GM12878 (cell line): ENCODE data around the gene SUSD1. TPM values are rescaled to one million over a fixed set of nuclear protein-coding genes. Genes with fewer than 3 reads are reported as not detected.
A peak's percentile ranks its signal among the peaks of the same experiment; 100 is the strongest.

Source experiments
- ATF7 ChIP-seq: fragments of 450-650 bp; IDR thresholded peaks from 2 replicates; pipeline ENCODE4 v1.6.1; 2016; ENCODE audit warnings: low read depth, mild to moderate bottlenecking
- EZH2 ChIP-seq: IDR thresholded peaks from 2 replicates; pipeline ENCODE4 v1.6.1; 2012; ENCODE audit warnings: low read depth, mild to moderate bottlenecking, control low read depth, inconsistent platforms, low read length, borderline replicate concordance; ENCODE audit not compliant: control insufficient read depth
- GATAD2B ChIP-seq: fragments of 450-650 bp; conservative IDR thresholded peaks from 2 replicates; pipeline ENCODE4 v1.6.1; 2017; ENCODE audit warnings: low read depth, mild to moderate bottlenecking, moderate library complexity
- JUNB ChIP-seq: IDR thresholded peaks from 2 replicates; pipeline ENCODE4 v1.6.1; 2016; ENCODE audit warnings: antibody characterized with exemption, mild to moderate bottlenecking
- MLLT1 ChIP-seq: fragments of 450-650 bp; IDR thresholded peaks from 2 replicates; pipeline ENCODE4 v1.6.1; 2016; ENCODE audit warnings: mild to moderate bottlenecking
- MTA3 ChIP-seq: IDR thresholded peaks from 2 replicates; pipeline ENCODE4 v1.6.1; 2012; ENCODE audit warnings: low read length, inconsistent platforms, borderline replicate concordance
- MXI1 ChIP-seq: fragments of 150-350 bp; IDR thresholded peaks from 2 replicates; pipeline ENCODE4 v1.6.1; 2011; ENCODE audit warnings: low read depth, mild to moderate bottlenecking, inconsistent platforms, low read length, improper control_type of control experiment
- NBN ChIP-seq: fragments of 450-650 bp; IDR thresholded peaks from 2 replicates; pipeline ENCODE4 v1.6.1; 2016
- RAD51 ChIP-seq: fragments of 450-650 bp; IDR thresholded peaks from 2 replicates; pipeline ENCODE4 v1.6.1; 2016; ENCODE audit warnings: moderate library complexity, mild to moderate bottlenecking, inconsistent platforms
- SKIL ChIP-seq: fragments of 450-650 bp; IDR thresholded peaks from 2 replicates; pipeline ENCODE4 v1.6.1; 2017; ENCODE audit warnings: mild to moderate bottlenecking, low read depth, inconsistent platforms; ENCODE audit not compliant: poor library complexity, severe bottlenecking
- SP1 ChIP-seq: IDR thresholded peaks from one replicate; pipeline ENCODE4 v1.6.1; 2011; ENCODE audit warnings: low read depth, low read length
- TAF1 ChIP-seq: IDR thresholded peaks from 2 replicates; pipeline ENCODE4 v1.6.1; 2011; ENCODE audit warnings: mild to moderate bottlenecking, low read depth, low read length, borderline replicate concordance
- TCF12 ChIP-seq: IDR thresholded peaks from 2 replicates; pipeline ENCODE4 v1.6.1; 2011; ENCODE audit warnings: low read depth, mild to moderate bottlenecking, low read length
- WRNIP1 ChIP-seq: IDR thresholded peaks from 2 replicates; pipeline ENCODE4 v1.6.1; 2011; ENCODE audit warnings: low read depth, low read length, improper control_type of control experiment, borderline replicate concordance
- polyA plus RNA-seq, 11 experiments: library from polyadenylated mRNA; depleted of rRNA in 4 of 11; unstranded in 6 of 11; stranded (reverse) in 5 of 11; fragments of >200 nt; fragmentation: Nextera tagmentation in 4 of 11; fragmentation: Illumina TruSeq in 1 of 11; extraction: Ambion mirVana in 4 of 11; extraction: Trizol in 1 of 11; gene quantifications; 1 replicate in 1 of 11; 2 replicates in 10 of 11; pipeline versions ENCODE4 v1.2.1 to v1.2.3, GENCODE V29; 2011 to 2016; ENCODE audit warnings: inconsistent platforms in 2 of 11, missing spikeins in 2 of 11, low read depth in 1 of 11
- total RNA-seq, 4 experiments: library from RNA; depleted of rRNA in 3 of 4; stranded (reverse); fragments of >200 nt in 3 of 4; fragmentation: Illumina TruSeq in 1 of 4; extraction: Trizol in 1 of 4; gene quantifications; 2 replicates each; pipeline versions ENCODE4 v1.2.1 to v1.2.3, GENCODE V29; 2013 to 2021
- TF ChIP-seq, protein P1 (sequence below): IDR thresholded peaks from 2 replicates; pipeline ENCODE4 v1.6.1; 2011; ENCODE audit warnings: low read depth, low read length, improper control_type of control experiment, borderline replicate concordance
- TF ChIP-seq, protein P2 (sequence below): IDR thresholded peaks from 2 replicates; pipeline ENCODE4 v1.6.1; 2011; ENCODE audit warnings: borderline replicate concordance, low read depth, mild to moderate bottlenecking, moderate library complexity, low read length; ENCODE audit not compliant: insufficient read depth, poor library complexity, severe bottlenecking
- TF ChIP-seq, protein P3 (sequence below): IDR thresholded peaks from 2 replicates; pipeline ENCODE4 v1.6.1; 2011; ENCODE audit warnings: borderline replicate concordance, low read depth, mild to moderate bottlenecking, moderate library complexity, mixed read lengths, low read length; ENCODE audit not compliant: insufficient read depth; ENCODE audit errors: extremely low read length
- TF ChIP-seq, protein P4 (sequence below): IDR thresholded peaks from 2 replicates; pipeline ENCODE4 v1.6.1; 2012; ENCODE audit warnings: improper control_type of control experiment, low read depth, low read length; ENCODE audit not compliant: insufficient replicate concordance

Gene SUSD1
- total and polyA plus RNA-seq, 10 of the 15 experiments (the other 5 are each of a cell fraction or from before 2014, with no cell fraction given): 6.7 to 20.8 (median 13.2) TPM

GRCh38 chr9:112032009-112032408 lies 143.1 kb downstream of the SUSD1 start (continued):
- TF ChIP-seq, protein P1, sequence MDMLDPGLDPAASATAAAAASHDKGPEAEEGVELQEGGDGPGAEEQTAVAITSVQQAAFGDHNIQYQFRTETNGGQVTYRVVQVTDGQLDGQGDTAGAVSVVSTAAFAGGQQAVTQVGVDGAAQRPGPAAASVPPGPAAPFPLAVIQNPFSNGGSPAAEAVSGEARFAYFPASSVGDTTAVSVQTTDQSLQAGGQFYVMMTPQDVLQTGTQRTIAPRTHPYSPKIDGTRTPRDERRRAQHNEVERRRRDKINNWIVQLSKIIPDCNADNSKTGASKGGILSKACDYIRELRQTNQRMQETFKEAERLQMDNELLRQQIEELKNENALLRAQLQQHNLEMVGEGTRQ: no peak
- TF ChIP-seq WRNIP1: 0 out of 2 replicates have a peak, but pooled peaks have one; percentile 72
- TF ChIP-seq TAF1: peak; percentile 40; the same call in 1 of the 2 replicates
- TF ChIP-seq, protein P2, sequence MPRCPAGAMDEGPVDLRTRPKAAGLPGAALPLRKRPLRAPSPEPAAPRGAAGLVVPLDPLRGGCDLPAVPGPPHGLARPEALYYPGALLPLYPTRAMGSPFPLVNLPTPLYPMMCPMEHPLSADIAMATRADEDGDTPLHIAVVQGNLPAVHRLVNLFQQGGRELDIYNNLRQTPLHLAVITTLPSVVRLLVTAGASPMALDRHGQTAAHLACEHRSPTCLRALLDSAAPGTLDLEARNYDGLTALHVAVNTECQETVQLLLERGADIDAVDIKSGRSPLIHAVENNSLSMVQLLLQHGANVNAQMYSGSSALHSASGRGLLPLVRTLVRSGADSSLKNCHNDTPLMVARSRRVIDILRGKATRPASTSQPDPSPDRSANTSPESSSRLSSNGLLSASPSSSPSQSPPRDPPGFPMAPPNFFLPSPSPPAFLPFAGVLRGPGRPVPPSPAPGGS: peak; percentile 95
- TF ChIP-seq, protein P3, sequence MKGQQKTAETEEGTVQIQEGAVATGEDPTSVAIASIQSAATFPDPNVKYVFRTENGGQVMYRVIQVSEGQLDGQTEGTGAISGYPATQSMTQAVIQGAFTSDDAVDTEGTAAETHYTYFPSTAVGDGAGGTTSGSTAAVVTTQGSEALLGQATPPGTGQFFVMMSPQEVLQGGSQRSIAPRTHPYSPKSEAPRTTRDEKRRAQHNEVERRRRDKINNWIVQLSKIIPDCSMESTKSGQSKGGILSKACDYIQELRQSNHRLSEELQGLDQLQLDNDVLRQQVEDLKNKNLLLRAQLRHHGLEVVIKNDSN: no peak
- TF ChIP-seq RAD51: peak; percentile 55
- no peak for TF ChIP-seq EZH2
- peak; percentile 79 for TF ChIP-seq TCF12
- TF ChIP-seq JUNB: peak; percentile 96
- TF ChIP-seq, protein P4, sequence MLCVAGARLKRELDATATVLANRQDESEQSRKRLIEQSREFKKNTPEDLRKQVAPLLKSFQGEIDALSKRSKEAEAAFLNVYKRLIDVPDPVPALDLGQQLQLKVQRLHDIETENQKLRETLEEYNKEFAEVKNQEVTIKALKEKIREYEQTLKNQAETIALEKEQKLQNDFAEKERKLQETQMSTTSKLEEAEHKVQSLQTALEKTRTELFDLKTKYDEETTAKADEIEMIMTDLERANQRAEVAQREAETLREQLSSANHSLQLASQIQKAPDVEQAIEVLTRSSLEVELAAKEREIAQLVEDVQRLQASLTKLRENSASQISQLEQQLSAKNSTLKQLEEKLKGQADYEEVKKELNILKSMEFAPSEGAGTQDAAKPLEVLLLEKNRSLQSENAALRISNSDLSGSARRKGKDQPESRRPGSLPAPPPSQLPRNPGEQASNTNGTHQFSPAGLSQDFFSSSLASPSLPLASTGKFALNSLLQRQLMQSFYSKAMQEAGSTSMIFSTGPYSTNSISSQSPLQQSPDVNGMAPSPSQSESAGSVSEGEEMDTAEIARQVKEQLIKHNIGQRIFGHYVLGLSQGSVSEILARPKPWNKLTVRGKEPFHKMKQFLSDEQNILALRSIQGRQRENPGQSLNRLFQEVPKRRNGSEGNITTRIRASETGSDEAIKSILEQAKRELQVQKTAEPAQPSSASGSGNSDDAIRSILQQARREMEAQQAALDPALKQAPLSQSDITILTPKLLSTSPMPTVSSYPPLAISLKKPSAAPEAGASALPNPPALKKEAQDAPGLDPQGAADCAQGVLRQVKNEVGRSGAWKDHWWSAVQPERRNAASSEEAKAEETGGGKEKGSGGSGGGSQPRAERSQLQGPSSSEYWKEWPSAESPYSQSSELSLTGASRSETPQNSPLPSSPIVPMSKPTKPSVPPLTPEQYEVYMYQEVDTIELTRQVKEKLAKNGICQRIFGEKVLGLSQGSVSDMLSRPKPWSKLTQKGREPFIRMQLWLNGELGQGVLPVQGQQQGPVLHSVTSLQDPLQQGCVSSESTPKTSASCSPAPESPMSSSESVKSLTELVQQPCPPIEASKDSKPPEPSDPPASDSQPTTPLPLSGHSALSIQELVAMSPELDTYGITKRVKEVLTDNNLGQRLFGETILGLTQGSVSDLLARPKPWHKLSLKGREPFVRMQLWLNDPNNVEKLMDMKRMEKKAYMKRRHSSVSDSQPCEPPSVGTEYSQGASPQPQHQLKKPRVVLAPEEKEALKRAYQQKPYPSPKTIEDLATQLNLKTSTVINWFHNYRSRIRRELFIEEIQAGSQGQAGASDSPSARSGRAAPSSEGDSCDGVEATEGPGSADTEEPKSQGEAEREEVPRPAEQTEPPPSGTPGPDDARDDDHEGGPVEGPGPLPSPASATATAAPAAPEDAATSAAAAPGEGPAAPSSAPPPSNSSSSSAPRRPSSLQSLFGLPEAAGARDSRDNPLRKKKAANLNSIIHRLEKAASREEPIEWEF: peak; percentile 47
- TF ChIP-seq MLLT1: peak; percentile 96
- no peak for TF ChIP-seq MTA3
- TF ChIP-seq ATF7: peak; percentile 97
- no peak for TF ChIP-seq GATAD2B
- peak; percentile 60; the same call in 1 of the 2 replicates for TF ChIP-seq MXI1
- peak; percentile 97 for TF ChIP-seq NBN
- peak; percentile 92 for TF ChIP-seq SKIL
- TF ChIP-seq SP1: peak; percentile 66
